SH-SY5Y (cell line): ENCODE data around the gene HLA-C.

Source experiments
- GATA2 ChIP-seq: IDR thresholded peaks from 2 replicates; pipeline ENCODE4 v1.6.1; 2011; ENCODE audit warnings: mild to moderate bottlenecking, low read depth, low read length
- GATA3 ChIP-seq: IDR thresholded peaks from 2 replicates; pipeline ENCODE4 v1.6.1; 2011; ENCODE audit warnings: low read depth, mild to moderate bottlenecking, low read length, moderate library complexity

GRCh38 chr6:31285982-31286381, 14.1 kb upstream of the HLA-C start:
- no peak for TF ChIP-seq GATA2
- TF ChIP-seq GATA3: no peak
